Tongue (tissue), 2 donors: ENCODE results near the gene PEAR1. TPM values are rescaled to one million over a fixed set of nuclear protein-coding genes. Genes with fewer than 3 reads are reported as not detected.
"Not testable (repeated sequence)": the region's sequence is repeated elsewhere in the genome, so short reads cannot be mapped to it uniquely, and the experiment has no call there.

ENCODE experiments used
- DNase-seq: peaks from one replicate; pipeline ENCODE4 v3.0.0-alpha.2; 2015
- total RNA-seq: library from RNA; depleted of rRNA; stranded (reverse); fragments of >200 nt; gene quantifications from one replicate; pipeline ENCODE4 v1.2.3, GENCODE V29; 2014

Gene PEAR1
- total RNA-seq, 1 donor from 2014 or later = 13.6 TPM

DNA sequence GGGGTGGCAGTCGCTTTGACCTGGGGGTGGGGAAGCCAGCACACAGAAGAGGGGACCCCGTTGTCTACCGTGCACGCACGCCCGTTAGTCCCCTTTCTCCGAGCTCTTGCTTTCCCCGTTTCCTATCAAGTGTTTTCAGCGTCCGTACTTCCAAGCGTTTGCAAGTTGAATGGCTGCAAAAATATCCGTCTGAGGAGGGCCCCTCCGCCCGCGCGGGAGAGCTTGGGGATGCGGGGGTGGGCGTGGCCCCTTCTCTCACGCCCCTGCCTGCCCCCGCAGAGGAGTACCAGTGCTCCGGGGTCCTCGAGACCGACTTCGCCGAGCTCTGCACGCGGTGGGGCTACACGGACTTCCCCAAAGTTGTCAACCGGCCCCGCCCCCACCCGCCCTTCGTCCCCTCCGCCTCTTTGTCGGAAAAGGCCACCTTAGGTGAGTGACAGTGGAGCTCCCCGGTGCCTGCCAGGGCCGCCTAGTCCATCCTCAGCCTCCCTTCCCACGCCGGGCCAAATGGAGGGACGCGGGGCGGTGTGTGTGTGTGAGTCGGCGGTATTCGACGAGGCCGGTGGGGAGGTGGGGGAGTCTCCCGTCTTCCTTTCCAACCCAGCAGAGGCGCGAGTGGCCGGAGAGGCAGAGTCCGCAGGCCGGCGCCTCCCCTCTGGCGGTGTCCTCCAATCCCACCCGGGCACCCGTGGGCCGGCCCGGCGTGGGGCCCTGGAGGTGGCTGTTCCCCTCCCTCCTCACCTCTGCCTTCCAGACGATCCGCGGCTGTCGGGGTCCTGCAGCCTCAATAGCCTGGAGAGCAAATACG, 30.4 kb downstream of the PEAR1 start:
- DNase-seq = no peak

DNA sequence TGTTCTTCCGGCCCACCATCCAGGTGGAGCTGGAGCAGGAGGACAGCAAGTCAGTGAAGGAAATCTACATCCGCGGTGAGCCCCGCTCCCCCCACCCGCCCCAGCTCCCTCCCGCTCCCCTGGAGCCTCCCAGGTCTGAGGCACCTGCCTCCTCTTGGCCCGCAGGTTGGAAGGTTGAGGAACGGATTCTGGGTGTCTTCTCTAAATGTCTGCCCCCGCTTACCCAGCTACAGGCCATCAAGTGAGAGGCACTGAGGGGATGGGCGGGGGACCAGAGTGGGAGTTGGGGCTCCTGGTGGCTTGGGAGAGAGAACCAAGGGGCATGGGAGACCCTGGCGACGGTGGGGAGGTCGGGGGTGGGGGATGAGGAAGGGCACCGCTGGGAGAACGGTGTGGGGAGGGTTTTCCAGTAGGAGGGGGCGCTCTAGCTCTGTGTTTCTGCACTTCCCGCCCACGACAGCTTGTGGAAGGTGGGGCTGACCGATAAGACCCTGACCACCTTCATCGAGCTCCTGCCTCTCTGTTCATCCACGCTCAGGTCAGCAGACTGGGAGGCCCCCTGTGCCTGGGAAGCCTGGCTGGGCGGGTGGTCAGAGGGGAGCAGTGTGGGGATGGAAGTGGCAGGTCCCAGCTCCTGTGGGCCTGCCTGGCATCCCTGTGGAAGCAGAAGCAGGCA, 31.1 kb downstream of the PEAR1 start:
- DNase-seq = no peak

DNA sequence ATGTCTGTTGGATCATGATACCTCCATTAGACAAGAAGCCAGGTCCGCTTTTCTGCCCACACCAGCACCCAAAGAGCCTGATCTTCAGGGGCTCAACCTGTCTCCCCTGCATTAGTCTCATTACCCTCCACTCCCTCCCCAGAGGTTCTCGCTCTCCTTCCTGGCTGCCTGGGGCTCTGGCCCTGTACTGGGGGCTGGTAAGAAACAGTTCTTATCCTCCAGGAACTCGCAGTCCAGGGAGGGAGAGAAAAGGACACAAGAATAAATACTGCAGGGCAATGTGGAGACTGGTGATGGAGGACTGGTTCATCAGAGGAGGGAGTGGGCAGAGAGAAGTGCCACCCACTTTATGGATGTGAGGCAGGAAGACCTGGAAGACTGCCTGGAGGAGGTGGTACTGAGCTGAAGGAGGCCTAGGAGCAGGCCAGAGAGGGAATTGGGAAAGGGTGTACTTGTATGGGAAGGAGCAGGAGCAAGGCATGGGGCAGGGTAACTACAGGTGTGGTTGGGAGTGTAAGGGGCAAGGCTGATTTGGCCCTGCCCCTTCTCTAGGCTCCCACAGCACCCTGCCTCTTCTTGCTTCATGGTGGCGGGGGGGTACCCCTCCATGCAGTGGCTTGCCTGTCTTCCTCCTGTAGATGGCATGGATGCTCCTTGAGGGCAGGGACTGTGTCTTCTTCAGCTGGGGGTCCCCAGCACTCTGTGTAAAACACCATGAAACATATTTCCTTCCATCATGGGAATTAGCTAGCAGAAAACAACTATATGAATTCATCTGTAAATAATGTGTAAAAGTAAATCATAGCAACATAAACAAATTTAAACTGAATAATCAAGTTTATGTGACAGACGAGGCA, 31.9 kb downstream of the PEAR1 start:
- no peak for DNase-seq

DNA sequence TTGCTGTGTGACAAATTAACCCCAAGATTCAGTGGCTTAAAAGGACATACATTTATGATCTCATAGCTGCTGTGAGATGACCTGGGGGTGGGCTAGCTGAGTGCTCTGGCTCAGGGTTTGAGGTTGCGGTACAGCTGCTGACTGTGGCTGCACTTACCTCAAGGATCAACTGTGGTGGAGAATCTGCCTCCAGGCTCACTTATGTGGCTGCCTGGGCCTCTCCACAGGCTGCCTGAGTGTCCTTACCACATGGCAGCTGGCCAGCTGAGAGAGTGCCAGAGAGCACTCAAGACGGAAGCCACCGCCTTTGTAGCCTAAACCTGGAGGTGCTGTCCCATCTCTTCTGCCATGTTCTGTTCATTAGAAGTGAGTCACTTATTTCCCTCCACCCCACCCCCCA, 32.7 kb downstream of the PEAR1 start:
- DNase-seq = peak; percentile 60

DNA sequence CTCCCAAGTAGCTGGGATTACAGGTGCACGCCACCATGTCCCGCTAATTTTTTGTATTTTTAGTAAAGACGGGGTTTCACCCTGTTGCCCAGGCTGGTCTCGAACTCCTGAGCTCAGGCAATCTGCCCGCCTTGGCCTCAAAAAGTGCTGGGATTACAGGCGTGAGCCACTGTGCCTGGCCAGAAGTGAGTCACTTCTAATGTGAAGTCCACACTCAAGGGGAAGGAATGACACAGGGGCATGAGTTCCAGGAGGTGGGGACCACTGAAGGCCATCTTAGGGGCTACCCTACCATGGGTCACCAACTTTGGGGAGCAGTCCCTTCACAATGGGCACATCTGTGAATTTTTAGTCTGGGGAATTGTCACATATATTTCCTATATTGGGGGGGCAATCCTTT, 33.2 kb downstream of the PEAR1 start:
- DNase-seq = not testable (repeated sequence)

DNA sequence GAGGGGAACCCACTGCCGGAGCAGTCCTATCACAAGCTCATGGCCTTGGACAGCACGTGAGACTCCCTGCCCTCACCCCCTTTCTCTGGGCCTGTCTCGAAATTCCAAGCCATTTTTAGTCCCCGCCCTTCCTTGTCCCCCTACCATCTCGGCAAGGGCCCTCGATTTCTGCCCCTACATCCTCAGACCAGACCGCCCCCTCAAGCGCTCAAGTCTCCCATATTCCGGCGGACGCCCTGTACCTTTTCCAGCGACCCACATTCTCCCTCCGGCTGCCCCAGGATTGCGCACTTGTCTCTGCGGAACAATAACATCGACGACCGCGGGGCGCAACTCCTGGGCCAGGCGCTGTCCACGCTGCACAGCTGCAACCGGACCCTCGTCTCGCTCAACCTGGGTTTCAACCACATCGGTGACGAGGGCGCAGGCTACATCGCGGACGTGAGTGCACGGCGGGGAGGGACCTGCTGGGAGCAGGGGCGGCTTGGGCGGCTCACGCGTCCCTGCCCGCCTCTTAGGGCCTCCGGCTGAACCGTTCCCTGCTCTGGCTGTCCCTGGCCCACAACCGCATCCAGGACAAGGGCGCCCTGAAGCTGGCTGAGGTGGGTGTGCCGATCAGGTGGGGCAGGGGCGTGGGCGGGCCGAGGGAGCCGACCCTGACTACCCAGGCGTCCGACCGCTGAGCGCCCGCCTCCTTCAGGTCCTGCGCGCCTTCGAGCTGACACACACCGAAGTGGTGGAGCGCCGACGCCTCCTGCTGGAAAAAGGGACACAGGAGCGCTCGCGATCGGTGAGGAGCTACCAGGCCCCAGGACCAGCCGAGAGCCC, 33.9 kb downstream of the PEAR1 start:
- DNase-seq = peak; percentile 79

DNA sequence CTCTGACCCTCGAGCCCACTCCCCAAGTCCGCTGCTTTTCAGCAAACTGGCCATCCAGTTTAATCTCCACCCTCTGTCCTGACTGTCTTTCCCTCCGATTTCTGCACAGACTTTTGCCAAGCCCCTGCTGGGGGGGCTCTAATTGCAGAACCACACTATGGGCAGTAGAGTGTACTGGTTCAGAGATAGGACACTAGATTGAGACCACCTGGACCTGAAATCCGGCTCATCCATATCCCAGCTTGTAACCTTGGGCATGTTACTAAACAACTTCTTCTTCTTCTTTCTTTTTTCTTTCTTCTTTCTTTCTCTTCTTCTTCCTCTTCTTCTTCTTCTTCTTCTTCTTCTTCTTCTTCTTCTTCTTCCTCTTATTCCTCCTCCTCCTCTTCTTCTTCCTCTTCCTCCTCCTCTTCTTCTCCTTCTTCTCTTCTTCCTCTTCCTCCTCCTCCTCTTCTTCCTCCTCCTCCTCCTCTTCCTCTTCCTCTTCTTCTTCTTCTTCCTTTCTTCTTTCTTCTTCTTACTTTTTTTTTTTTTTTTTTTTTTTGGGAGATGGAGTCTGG, 34.6 kb downstream of the PEAR1 start:
- DNase-seq = no peak

DNA sequence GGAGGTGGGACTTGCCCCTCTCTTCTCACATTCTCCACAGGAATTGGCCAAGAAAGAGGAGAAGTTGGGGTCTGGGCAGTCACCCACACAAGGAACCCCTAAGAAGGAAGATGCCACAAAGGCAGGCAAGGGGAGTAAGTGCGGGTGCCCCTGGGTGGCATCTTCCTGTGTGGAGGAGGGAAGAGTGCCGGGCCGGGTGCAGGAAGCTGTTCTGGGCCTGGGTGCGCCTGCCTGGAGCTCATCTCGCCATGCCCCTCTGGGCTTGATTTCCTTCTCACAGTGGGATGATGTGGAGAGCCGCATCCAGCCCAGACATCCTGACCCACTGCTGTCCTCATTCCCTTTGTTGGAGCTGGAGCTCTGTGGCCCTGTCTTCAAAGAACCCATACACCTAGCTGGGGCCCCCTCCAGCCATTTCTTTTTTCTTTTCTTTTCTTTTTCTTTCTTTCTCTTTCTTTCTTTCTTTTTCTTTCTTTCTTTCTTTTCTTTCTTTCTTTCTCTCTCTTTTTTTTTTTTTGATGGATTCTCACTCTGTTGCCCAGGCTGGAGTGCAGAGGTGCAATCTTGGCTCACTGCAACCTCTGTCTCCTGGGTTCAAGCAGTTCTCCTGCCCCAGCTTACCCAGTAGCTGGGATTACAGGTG, 36.2 kb downstream of the PEAR1 start:
- DNase-seq = no peak

DNA sequence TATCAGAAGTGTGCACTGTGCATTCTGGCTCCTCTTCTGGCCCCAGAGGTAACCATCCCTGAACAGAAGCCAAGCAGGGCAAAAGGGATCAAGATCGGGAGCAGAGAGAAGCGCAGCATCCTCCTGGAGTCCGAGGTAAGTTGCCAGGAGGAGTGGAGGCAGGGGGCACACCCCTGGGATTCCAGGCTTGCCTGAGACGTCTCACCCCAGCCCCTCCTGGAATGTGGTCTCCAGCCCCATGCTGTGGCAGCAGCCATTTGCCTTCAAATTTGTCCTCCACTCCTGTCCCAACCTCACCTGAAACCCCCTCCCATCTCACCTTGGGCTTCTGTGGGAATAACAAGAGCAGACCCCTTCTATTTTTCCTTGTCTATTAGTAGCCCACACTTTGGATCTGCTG, 37.0 kb downstream of the PEAR1 start:
- DNase-seq = no peak

DNA sequence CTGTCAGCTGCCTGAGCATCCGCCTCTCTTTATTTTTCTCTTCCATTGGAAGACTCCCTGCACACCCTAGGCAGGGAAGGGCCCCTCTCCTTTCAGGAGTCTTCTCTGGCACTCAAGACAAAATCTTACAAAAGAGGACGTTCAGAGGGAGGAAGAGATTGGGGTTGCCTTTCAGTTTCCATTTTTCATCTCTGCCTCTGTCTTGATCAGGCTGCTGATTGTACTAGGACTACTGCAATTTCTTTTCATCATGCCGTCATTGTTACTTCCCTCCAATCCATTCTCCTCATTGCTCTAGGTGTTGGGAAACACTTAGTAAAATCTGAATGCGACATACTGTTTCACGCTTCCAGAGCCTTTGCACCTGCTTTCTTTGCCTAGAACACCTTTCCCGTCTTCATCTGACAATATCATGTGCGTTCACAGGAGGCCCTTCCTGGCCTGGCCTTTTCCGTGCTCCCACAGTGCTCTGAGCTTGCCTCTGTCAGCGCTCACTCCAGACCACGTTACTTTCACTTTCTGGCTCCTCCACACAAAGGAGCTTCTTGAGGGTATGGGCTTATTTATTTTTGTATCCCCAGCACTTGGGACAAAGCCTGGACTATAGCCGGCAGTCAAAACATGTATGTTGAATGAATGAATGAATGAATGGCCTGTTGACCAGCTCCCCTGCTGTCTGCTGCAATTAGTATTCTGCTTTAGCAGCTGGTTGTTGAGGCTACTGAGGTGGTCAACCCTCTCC, 37.9 kb downstream of the PEAR1 start:
- DNase-seq = no peak

DNA sequence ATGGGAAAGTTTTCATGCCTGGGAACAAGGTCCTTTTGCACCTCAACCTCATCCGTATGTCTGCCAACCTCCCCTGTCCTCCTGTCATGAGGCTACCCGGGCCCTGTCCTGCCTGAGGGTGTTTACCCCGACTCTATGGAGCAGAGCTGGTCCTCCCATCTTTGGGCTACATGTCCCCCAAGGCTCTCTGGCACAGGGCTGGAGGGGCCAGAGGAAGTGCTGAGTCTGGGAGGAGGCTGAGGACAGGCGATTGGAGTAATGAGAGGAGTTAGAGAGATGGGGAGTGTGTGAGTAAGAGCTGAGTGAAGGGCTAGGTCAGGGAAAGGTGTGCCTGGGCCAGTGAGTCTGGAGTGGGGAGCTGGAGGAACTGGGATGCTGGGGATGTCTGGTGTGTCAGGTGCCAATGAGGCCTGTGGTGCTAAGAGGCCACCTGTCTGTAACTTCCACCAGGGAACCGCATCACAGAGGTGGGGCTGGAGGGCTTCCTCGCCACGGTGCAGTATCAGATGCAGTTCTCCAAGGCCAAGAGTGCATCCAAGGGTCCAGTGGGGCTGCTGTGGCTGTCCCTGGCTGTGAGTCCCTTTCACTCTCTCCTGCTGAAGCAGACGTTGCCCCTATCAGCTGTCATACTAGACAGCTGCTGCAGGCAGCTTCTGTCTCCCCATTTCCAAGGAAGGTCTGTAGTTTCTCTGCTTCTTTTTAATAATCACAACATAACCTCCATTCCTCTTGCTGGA, 38.6 kb downstream of the PEAR1 start:
- peak; percentile 38 for DNase-seq

DNA sequence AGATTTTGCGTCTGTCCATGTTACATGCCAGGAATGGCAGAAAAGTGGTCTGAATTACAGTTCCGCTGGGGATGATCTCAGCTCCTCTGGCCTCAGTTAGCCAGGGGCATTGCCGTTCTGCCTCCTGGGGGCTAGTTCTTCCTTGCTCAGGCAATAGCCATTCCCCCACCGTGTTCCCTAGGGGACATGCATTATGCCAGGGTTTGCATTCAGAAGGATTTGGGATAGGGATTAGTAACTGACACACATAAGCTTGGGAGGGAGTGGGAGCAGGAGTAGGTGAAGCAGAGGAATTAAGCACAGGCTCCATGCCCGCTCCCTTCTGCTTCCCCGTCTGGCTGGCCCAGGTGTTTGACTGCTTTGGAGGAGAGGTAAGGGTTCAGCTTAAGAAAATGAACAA, 39.6 kb downstream of the PEAR1 start:
- no peak for DNase-seq

DNA sequence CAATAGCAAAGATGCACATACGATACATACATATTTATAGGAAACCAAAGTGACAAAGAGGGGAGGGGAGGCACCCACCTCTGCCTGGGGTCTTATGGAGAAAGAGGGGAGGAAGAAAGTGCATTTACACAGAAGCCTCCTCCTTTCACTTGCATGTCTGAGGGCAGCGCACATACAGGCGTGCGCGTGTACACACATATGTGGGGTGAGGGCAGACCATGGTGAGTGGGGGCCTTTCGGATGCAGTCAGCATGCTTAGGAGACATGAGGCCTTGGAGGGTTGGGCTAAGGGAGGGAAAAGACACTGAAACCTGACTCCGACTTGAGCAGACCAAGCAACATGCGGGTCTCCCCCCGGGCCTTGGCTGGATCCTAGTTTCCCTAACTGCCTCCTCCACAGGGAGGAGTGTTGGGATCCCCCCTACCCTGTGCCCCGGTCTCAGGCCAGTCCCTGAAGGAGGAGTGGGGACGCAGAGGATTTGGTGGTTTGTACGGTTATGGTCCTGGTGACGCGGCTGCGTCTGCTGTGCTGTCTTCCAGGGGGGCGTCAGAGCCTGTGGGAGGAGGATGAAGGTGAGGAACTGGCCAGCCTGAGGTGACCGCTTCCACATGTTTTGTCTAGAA, 42.1 kb downstream of the PEAR1 start:
- DNase-seq = no peak

DNA sequence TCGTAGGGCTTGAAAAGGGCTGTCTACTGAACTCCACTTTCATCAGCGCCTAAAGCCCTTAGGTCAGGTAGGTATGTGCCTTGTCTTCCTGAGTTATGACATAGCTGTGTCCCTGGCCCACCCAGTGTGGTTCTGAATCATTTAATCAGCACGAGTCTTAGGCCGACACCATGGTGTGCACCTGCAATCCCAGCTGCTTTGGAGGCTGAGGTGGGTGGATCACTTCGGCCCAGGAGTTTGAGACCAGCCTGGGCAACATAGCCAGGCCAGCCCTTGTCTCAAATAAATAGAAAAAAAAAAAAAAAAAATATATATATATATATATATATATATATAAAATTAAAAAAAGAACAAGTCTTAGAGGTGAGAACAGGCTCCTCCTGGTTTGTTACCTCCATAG, 42.7 kb downstream of the PEAR1 start:
- DNase-seq = no peak

DNA sequence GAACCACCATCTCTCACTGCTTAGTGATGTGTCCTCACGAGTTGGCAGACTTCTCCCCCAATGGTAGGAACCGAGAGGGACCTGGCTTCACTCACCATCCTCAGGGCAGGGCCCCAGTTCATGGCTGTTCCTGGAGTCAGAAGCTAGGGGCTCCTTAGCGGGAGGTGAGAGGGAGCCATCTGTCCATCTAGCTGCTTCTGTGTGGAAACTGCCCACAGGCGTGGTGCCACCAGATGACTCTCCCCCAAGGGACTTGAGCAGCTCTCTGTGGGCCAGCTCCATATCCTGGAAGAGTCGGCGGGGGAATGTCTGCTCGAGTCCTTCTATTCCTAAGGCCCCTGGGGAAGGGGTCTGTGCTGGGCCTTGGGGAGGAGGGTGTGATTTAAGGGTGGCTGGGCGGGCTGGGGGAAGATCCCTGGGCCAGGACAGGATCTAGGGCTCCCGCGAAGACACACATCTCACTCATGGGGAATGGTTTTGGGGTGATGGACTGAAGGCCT, 43.3 kb downstream of the PEAR1 start:
- DNase-seq = no peak

DNA sequence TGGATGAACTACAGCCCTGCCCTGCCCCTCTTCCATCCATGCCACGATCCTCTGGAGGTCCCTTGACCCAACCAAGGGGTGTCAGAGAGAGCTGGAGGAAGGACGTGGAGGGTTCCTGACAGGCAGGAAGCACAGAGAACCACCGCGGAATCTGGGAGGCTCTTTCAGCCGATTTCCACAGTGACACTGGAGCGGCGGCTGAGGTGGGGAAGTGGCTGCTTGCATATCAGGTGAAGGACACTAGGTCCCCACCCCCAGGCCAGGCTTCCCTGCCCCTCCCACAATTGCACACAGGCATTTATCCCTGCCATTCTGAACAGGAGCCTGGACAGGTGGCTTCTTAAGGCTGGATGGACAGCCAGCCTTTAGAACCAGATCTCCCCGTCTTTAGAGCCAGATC, 44.4 kb downstream of the PEAR1 start:
- DNase-seq = no peak

DNA sequence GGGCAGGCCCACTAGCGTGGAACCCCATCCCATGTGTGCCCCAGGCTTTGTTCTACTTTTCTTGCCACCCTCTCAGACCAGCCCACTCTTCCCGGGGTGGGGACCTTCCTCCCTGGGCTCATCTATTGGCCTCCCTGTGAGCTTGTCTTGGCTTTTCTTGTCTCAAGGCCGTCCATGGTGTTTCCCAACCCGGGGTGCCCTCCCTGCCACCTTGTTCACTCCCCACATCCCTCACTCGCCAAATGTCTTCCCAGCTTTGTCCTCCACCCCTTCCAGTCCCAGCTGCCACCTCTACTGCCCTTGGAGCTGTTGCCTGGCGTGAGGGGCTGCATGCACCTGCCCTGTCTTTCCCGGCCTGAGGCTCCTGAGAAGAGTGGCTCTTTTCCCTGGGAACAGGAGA, 45.3 kb downstream of the PEAR1 start:
- DNase-seq = no peak

DNA sequence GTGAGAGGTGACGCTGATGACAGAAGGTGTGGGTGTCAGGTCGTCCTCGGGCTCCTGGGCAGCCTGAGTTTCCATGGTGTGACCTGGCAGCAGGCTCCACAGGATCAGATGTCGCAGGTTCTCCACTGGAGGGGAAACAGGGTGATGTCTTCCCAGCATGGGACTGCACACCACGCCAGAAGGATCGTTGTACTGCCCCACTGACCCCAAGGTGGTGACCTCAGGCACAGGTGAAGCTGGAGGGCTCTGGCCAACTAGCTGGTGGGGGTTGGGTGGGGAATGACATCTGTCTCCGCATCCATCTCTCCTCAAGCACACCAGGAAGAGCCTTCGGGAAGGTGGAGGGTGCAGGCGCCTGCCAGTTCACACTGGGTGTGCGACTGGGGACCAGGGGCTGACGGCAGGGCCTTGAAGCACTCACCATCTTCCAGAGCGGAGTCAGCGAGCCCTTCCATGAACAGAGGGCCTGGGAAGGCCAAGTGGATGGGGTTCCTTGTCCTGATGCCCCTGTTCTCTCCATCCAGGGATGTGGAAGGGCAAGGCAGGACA, 46.3 kb downstream of the PEAR1 start:
- DNase-seq = no peak

DNA sequence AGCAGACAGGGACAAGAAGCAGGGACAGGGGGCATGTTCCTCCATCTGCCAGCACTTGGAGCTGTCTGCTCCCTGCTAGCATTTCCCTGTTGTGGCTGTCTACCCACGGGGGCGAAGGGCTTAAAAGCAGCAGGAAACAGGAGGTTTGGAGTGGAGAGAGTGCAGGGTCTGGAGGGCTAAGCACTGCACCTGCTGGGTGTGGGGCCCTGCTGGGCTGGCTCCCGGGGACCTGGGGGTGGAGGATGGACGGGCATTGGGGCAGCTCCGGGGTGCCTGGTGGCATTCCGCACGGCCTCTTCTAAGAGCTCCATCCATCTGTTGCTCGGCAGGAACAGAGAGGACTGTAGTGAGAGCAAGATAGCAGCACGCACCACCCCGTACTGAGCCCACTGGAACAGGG, 48.2 kb downstream of the PEAR1 start:
- DNase-seq = no peak
